Measurements from ENCODE around the gene SCPEP1. TPM values are rescaled to one million over a fixed set of nuclear protein-coding genes. Genes with fewer than 3 reads are reported as not detected.
A peak's percentile ranks its signal among the peaks of the same experiment; 100 is the strongest.
"Not testable (repeated sequence)": the region's sequence is repeated elsewhere in the genome, so short reads cannot be mapped to it uniquely, and the experiment has no call there.

The SCPEP1 gene
- total RNA-seq, 1 donor from 2014 or later = 71.6 TPM

DNA sequence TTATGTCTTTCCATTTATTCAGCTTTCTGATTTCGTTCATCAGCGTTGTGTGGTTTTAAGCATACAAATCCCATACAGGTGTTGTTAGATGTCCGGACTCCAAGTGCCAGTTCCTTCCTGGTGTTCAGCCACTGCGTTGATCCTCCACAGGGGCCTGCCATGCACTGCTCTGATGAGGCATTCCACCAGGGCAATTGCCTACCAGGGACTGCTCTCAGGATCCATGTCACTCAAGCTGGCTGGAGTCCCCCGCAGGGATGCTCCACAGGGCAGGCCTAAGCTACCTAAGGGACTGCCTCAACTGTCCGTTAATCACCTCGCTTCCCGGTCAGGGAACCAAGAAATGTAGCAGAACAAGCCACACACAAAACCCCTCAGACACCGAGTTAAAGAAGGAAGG is 12.7 kb upstream of the SCPEP1 start:
- not testable (repeated sequence) for DNase-seq (ENCODE audit: low read depth)

DNA sequence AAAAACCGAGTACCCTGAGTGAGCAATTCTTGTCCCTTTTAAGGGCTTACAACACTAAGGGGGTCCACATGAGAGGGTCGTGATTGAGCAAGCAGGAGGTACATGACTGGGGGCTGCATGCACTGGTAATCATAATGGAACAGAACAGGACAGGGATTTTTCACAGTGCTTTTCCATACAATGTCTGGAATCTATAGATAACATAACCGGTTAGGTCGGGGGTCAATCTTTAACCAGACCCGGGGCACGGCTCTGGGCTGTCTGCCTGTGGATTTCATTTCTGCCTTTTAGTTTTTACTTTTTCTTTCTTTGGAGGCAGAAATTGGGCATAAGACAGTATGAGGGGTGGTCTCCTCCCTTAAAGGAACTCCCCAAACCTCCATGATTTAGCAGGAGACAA is 12.2 kb upstream of the SCPEP1 start:
- not testable (repeated sequence) for DNase-seq (ENCODE audit: low read depth)

GRCh38 chr17:56966338-56966737 is 11.6 kb upstream of the SCPEP1 start:
- DNase-seq (ENCODE audit: low read depth) = no peak

DNA sequence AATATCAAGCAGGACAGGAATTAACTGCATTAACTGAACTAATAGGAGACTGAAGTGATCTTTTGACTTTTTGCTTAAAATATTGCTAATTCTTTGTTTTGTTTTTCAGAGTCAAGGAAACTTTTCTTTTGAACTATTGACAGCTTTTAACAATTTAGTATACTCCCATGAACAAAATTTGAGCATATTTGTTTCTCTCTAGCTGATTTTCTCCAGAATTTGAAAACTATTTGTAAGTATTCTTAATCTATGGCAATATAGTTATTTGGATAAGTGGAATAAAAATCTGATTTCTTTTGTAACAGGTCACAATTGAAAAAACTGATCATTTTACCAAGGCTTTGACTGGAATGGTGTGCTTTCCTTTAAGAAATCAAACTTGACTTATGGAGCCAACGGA is 7.0 kb upstream of the SCPEP1 start:
- DNase-seq (ENCODE audit: low read depth) = no peak

DNA sequence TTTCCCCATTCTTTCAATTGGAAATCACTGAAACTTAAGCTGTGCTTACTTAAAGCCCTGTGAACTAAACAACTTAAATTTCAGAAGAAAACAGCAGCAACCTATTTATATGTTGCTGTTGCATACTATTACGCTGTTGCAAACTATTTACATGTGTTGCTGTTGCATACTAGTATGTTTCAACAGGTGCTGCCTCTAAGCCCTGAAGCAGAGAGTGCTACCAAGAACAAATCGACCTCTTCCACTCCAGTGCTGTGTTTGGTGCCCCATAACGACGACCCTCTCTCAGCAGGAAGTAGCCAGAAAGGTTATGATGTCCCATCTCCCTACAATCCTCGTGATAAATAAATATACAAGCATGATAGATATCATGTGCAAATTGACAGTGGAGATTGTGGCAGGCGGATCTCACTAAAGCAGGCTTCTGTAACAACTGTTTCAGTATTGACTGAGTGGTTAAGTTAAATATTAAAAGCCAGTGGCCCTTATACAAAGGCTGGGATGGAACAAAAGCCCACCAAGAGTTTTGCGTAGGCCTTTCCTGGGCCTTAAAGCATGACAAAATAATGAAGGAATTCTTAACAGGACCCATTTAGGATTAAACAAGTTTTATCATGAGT is 5.7 kb upstream of the SCPEP1 start:
- no peak for DNase-seq (ENCODE audit: low read depth)

- peak; percentile 12 for DNase-seq (ENCODE audit: low read depth)
Observed at GRCh38 chr17:56973520-56973919, 4.4 kb upstream of the SCPEP1 start.

DNA sequence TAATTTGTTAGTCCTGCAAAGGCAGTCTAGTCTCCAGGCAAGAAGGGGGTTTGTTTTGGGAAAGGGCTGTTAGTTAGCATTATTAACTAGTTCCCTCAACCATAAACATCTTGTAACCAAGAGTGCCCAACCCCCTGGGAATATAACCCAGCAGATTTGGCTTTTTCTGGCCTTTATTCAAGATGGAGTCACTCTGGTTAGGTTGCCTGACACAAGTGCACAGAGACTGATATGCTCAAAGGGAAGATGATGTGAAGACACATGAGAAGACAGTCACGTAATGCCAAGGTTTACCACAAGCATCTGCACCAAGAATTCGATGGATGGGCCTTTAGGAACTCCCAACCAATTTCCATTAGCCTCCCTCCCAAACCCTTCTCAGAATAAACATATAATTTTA is 3.9 kb upstream of the SCPEP1 start:
- no peak for DNase-seq (ENCODE audit: low read depth)

- DNase-seq (ENCODE audit: low read depth) = no peak
Observed at GRCh38 chr17:56975656-56976055, 2.3 kb upstream of the SCPEP1 start.

DNA sequence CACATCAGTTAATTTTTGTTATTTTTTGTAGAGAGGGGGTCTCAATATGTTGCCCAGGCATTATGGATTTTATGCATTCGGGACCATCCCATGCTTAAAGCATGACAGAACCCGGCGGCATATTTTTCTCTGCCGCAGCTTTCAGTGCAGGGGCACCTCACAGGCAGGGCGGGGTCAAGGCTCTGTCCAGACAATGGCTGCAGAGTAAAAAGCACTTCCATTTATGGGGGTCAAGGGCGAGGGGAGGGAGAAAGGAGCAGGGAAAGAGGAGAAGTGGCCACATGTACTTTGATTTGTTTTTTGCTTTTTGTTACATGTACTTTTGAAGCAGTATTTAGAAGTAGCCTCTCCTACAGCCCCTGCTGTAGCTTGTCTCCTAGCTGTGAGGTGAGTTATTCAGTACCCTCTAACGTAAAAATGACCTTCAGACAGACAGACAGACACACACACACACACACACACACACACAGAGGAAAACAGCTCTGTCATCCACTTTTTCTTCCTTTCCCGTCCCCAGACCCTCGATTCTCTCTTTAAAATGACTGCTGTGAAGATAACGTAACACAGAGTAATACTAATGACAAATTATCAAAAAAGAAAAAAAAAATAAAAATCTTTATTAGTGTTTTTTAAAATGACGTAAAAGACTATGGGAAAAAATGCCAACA is 856 bp upstream of the SCPEP1 start:
- DNase-seq (ENCODE audit: low read depth) = no peak

GRCh38 chr17:56978441-56979090 is 635 bp downstream of the SCPEP1 start:
- DNase-seq (ENCODE audit: low read depth) = no peak

GRCh38 chr17:56979091-56979480 is 1.2 kb downstream of the SCPEP1 start:
- no peak for DNase-seq (ENCODE audit: low read depth)

DNA sequence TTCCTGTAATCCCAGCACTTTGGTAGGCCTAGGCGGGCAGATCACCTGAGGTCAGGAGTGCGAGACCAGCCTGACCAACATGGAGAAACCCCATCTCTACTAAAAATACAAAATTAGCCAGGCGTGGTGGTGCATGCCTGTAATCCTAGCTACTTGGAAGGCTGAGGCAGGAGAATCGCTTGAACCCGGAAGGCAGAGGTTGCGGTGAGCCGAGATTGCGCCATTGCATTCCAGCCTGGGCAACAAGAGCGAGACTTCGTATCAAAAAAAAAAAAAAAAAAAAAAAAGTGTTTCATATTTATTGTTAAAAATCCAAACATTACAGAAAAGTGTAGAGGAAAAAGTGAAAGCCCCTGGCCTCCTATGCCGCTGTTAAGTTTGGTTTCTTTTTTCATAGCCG is 2.6 kb downstream of the SCPEP1 start:
- not testable (repeated sequence) for DNase-seq (ENCODE audit: low read depth)

GRCh38 chr17:56982312-56982711 is 4.4 kb downstream of the SCPEP1 start:
- DNase-seq (ENCODE audit: low read depth) = no peak

GRCh38 chr17:56983366-56983765 is 5.4 kb downstream of the SCPEP1 start:
- DNase-seq (ENCODE audit: low read depth) = no peak

DNA sequence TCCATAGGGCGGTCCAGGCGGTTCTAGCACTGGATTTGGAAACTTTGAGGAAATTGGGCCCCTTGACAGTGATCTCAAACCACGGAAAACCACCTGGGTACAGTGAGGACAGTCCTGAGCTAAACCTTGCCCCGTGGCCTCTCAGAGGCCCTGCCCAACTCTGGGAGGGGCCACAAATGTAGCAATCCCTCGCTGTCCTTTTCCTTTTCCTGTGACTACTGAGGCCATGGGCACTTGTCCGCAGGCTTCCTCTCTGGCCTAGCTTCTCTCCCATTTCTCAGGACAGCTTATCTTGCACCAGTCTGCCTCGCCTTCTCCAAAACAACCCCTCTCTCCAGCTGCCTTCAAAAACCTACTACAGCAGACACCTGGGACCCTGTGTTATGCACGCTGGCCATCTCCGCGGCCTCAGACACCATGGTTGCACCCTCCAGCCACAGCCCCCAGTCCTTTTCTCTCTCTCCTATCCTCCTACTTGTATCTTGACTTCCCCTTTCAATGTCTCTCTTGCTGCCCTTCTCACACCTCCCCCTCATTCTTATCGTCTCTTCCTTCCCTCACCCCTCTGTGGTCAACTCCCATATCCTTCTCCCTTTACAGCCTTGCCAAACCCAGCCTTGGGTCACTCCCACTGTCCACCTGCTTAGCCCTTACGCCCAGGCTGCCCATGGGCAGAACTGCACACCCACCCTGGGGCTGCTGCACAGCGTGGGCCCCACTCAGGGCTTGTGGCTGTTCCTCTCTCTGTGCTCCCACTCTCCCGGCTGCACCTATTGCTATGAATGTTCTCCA is 7.6 kb downstream of the SCPEP1 start:
- DNase-seq (ENCODE audit: low read depth) = no peak

- no peak for DNase-seq (ENCODE audit: low read depth)
Observed at GRCh38 chr17:56987283-56987834, 9.4 kb downstream of the SCPEP1 start.

DNA sequence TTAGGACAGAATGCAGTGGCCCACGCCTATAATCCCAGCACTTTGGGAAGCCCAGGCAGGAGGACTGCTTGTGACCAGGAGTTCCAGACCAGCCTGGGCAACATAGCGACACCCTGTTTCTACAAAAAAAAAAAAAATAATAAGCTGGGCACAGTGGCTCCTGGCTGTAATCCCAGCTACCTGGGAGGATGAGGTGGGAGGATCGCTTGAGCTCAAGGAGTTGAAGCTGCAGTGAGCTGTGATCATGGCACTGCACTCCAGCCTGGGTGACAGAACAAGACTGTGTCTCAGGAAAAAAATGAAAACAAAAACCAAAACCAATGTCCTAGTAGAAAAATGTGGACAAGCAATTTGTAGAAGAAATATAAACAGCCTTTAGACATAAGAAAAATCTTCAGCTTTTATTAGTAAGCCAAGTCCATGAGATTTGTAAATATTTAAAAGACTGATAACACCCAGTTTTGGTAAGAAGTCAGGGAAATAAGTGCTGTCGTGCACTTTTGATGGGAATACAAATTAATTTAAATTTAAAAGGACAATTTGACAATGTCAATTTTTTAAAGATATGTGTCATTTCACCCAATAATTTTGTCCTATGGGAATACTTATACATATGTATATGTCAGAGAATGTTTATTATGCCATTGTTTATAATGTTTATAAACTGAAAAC is 11.1 kb downstream of the SCPEP1 start:
- DNase-seq (ENCODE audit: low read depth) = no peak

- DNase-seq (ENCODE audit: low read depth) = no peak
Observed at GRCh38 chr17:56992364-56992763, 14.4 kb downstream of the SCPEP1 start.

DNA sequence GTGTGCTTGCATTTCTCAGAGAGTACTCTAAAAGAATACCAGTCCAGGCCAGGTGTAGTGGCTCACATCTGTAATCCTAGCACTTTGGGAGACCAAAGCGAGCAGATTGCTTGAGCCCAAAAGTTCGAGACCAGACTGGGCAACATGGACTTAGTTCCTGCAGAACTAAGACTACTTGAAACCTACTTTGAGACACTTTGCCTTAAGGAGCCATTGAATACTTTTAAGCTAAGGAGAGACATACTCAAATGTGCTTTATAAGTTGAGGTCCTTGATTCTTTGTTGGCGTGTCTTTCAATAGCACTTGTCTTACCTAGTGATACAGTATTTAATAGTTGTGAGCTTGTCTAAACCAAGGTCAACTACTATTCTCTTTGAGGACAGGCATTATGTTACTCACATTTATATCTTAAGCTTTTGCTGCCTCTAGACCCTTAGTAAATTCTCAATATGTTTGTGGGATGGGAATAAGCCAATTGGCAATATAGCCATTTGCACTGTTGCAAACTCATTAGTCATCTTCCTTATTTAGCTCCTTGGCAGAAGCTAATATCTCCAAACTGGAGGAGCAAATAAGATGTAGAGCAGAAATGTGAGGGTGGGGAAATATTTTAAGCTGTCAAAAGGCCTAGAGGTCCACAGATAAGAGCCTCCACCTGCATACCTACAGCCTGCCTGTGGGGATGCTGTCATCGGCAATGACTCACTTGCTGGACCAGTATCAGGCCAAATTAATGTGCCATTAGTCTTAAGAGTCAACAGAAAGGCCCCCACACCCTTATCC is 16.3 kb downstream of the SCPEP1 start:
- peak; percentile 45 for DNase-seq (ENCODE audit: low read depth)

GRCh38 chr17:56995766-56996165 is 17.8 kb downstream of the SCPEP1 start:
- DNase-seq (ENCODE audit: low read depth) = no peak
